OCI-LY7 (cell line): Measurements from ENCODE around the gene BCAT1. TPM values are rescaled to one million over a fixed set of nuclear protein-coding genes. Genes with fewer than 3 reads are reported as not detected.

ENCODE experiments used
- BruUV-seq: library from RNA; stranded (reverse); fragments of 400-500 nt; replicated peaks from 2 replicates; lab custom pipeline; 2021; lab: Mats Ljungman, UMichigan
- CTCF ChIA-PET: fragments of 300-600 bp; sonication (Branson Sonifier 250); formaldehyde crosslinking; loops from one replicate; lab custom pipeline; 2022; ENCODE audit warnings: antibody characterized with exemption; ENCODE audit not compliant: unreplicated experiment; lab: Charles Lee
- POLR2A ChIA-PET: fragments of 300-600 bp; sonication (Branson Sonifier 250); formaldehyde crosslinking; loops from one replicate; lab custom pipeline; 2022; ENCODE audit warnings: antibody characterized with exemption; lab: Charles Lee
- DNase-seq: peaks from one replicate; pipeline ENCODE4 v3.0.0-alpha.2; 2015; ENCODE audit warnings: low spot score
- H2AFZ ChIP-seq: fragments of 200-600 bp; sonication (generic), shearing (Covaris generic); 2 replicates; pipeline ENCODE4 v1.6.1; 2014; ENCODE audit warnings: mild to moderate bottlenecking, antibody characterized with exemption, low read length, moderate library complexity
- H3K27ac ChIP-seq: fragments of 200-600 bp; sonication (generic); 2 replicates; pipeline ENCODE4 v1.5.1; 2014; ENCODE audit warnings: mixed run types, low read depth, mild to moderate bottlenecking, moderate library complexity, low read length, inconsistent platforms; ENCODE audit not compliant: poor library complexity, severe bottlenecking
- H3K36me3 ChIP-seq: fragments of 200-600 bp; sonication (generic); 2 replicates; pipeline ENCODE4 v1.6.1; 2014; ENCODE audit warnings: mild to moderate bottlenecking, antibody characterized with exemption, low read length, moderate library complexity, mixed read lengths; ENCODE audit not compliant: insufficient read depth
- H3K4me1 ChIP-seq: fragments of 200-600 bp; sonication (generic); 2 replicates; pipeline ENCODE4 v1.5.1; 2014; ENCODE audit warnings: mild to moderate bottlenecking, low read length; ENCODE audit not compliant: insufficient read depth, poor library complexity, severe bottlenecking
- H3K4me2 ChIP-seq: fragments of 200-600 bp; sonication (generic); 2 replicates; pipeline ENCODE4 v1.6.1; 2014; ENCODE audit warnings: mild to moderate bottlenecking, low read length
- H3K4me3 ChIP-seq: fragments of 200-600 bp; sonication (generic); 2 replicates; pipeline ENCODE4 v1.5.1; 2014; ENCODE audit warnings: mild to moderate bottlenecking, low read depth, low read length; ENCODE audit not compliant: poor library complexity, severe bottlenecking
- H3K79me2 ChIP-seq: fragments of 200-600 bp; sonication (generic); 2 replicates; pipeline ENCODE4 v1.6.1; 2016; ENCODE audit warnings: low read depth, mild to moderate bottlenecking, low read length, moderate library complexity, mixed read lengths; ENCODE audit not compliant: insufficient read depth
- H3K9me2 ChIP-seq: fragments of 200-600 bp; sonication (generic); 2 replicates; pipeline ENCODE4 v1.6.1; 2016; ENCODE audit warnings: mild to moderate bottlenecking, low read length, mixed read lengths; ENCODE audit not compliant: insufficient read depth
- H3K9me3 ChIP-seq: fragments of 200-600 bp; sonication (generic); 2 replicates; pipeline ENCODE4 v1.6.1; 2014; ENCODE audit warnings: mild to moderate bottlenecking, mixed run types, low read length, mixed read lengths
- H4K20me1 ChIP-seq: fragments of 200-600 bp; sonication (generic); 2 replicates; pipeline ENCODE4 v1.6.1; 2014; ENCODE audit warnings: mild to moderate bottlenecking, antibody characterized with exemption, low read length, moderate library complexity, mixed read lengths; ENCODE audit not compliant: insufficient read depth
- EZH2phosphoT487 ChIP-seq: fragments of 200-600 bp; sonication (generic); IDR thresholded peaks from 2 replicates; pipeline ENCODE4 v1.6.1; 2018; ENCODE audit warnings: low read depth, borderline replicate concordance, mild to moderate bottlenecking, mixed run types, antibody characterized with exemption, low read length, moderate library complexity, mixed read lengths
- intact Hi-C: fragments of 100-400 bp; cut with micrococcal nuclease; formaldehyde crosslinking; loops from one replicate; pipeline ENCODE4 v1.10.0; 2022; ENCODE audit not compliant: unreplicated experiment
- total RNA-seq, 2 experiments: library from RNA; depleted of rRNA in 1 of 2; stranded (reverse); fragments of >200 nt in 1 of 2; shearing (Covaris generic) in 1 of 2; gene quantifications; 2 replicates each; pipeline ENCODE4 v1.2.3, GENCODE V29; 2014 to 2022
- TF ChIP-seq, protein P1 (sequence below): fragments of 200-600 bp; sonication (generic); conservative IDR thresholded peaks from 2 replicates; pipeline ENCODE4 v1.5.1; 2014; ENCODE audit warnings: mild to moderate bottlenecking, antibody characterized with exemption, low read length, moderate library complexity, mixed read lengths

The BCAT1 gene
- total RNA-seq, 2 experiments from 2014 or later = 121 to 207 TPM

GRCh38 chr12:24919346-24920001 lies 29.4 kb downstream of the BCAT1 start:
- Histone ChIP-seq H4K20me1 (peaks cover 14% of the 10 kb centered on the region; the same call in 1 of the 2 replicates), H3K4me2 (no peak overlapping the region), H3K9me2 (no peaks in the 10 kb centered on the region), H3K4me3 (no peak overlapping the region), H3K36me3 (peaks cover 58% of the 10 kb centered on the region), H3K4me1 (peaks cover 12% of the 10 kb centered on the region), H3K9me3 (no peaks in the 10 kb centered on the region), H2AFZ (no peak overlapping the region), H3K79me2 (peaks cover 93% of the 10 kb centered on the region), H3K27ac (no peak overlapping the region)
- intact Hi-C loops = no loop called here
- no peak for TF ChIP-seq EZH2phosphoT487
- TF ChIP-seq, protein P1, sequence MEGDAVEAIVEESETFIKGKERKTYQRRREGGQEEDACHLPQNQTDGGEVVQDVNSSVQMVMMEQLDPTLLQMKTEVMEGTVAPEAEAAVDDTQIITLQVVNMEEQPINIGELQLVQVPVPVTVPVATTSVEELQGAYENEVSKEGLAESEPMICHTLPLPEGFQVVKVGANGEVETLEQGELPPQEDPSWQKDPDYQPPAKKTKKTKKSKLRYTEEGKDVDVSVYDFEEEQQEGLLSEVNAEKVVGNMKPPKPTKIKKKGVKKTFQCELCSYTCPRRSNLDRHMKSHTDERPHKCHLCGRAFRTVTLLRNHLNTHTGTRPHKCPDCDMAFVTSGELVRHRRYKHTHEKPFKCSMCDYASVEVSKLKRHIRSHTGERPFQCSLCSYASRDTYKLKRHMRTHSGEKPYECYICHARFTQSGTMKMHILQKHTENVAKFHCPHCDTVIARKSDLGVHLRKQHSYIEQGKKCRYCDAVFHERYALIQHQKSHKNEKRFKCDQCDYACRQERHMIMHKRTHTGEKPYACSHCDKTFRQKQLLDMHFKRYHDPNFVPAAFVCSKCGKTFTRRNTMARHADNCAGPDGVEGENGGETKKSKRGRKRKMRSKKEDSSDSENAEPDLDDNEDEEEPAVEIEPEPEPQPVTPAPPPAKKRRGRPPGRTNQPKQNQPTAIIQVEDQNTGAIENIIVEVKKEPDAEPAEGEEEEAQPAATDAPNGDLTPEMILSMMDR = no peak
- CTCF ChIA-PET = interaction anchor here (0.9 kb wide), 1 partner anchor 10 kb away, joined by 3 read pairs; no protein-coding TSS in a partner anchor
- DNase-seq = no peak
- BruUV-seq = no TSS peak
- POLR2A ChIA-PET = interaction anchor here (0.5 to 1.2 kb wide), 9 partner anchors 9 to 429 kb away, joined by 3 to 8 read pairs (median 3); no protein-coding TSS in a partner anchor

DNA sequence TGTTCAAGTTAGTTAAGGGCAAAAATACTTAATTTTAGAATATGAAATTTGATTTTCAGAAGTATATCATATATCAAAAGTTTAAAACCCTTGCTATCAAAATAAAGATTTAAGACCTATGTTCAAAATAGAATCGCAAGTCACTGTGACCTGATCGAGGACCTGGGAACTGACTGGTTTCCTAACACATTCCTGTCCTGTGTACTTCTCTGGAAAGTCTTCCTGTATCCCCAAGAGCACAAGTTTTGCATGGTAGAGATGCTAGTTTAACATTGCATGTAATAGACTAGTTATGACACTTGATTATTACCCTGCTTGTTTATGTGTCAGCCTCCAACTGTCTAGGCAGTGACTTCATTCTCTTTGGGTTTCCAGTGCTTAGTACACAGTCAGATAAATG lies 30.3 kb downstream of the BCAT1 start:
- peaks cover 93% of the 10 kb centered on the region for H3K79me2 ChIP-seq
- no peaks in the 10 kb centered on the region for H3K9me3 ChIP-seq
- no peak for DNase-seq
- ChIA-PET CTCF (interaction anchor here (0.9 kb wide), 1 partner anchor 11 kb away, joined by 3 read pairs; no protein-coding TSS in a partner anchor), POLR2A (interaction anchor here (0.9 to 1.2 kb wide), 4 partner anchors 9 to 26 kb away, joined by 3 to 4 read pairs (median 3); no protein-coding TSS in a partner anchor)
- H2AFZ ChIP-seq = no peak overlapping the region
- H3K36me3 ChIP-seq = peaks cover 55% of the 10 kb centered on the region
- intact Hi-C loops = no loop called here
- H3K27ac ChIP-seq = no peak overlapping the region
- no TSS peak for BruUV-seq
- no peak overlapping the region for H3K4me2 ChIP-seq
- peaks cover 12% of the 10 kb centered on the region for H3K4me1 ChIP-seq
- TF ChIP-seq EZH2phosphoT487 = no peak
- TF ChIP-seq, protein P1 = no peak
- no peaks in the 10 kb centered on the region for H3K9me2 ChIP-seq
- no peak overlapping the region for H3K4me3 ChIP-seq
- H4K20me1 ChIP-seq = peaks cover 16% of the 10 kb centered on the region; the same call in 1 of the 2 replicates

DNA sequence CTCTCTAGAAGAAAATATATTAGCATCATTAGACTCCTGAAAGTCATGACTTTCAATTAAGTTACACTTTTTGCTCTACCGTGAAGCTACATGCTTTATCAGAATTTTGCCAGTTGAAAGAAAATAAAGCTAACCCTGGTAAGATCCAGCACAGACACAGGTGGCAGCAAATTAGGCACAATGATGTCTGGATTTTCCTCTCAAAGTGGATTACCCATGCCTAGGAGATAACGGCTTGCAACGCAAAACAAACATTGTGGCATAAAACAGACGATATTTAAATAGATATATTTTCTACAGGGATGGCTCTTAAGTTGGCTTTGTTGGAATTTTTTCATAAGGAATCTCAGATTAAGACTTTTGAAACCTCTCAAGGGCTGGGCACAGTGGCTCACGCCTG lies 33.4 kb downstream of the BCAT1 start:
- H3K9me3 ChIP-seq = no peaks in the 10 kb centered on the region
- no peak overlapping the region for H3K27ac ChIP-seq
- no peaks in the 10 kb centered on the region for H3K4me1 ChIP-seq
- no TSS peak for BruUV-seq
- H3K79me2 ChIP-seq = peaks cover 91% of the 10 kb centered on the region
- peaks cover 10% of the 10 kb centered on the region; the same call in 1 of the 2 replicates for H4K20me1 ChIP-seq
- CTCF ChIA-PET = no interaction called here
- H3K4me2 ChIP-seq = no peak overlapping the region
- TF ChIP-seq, protein P1 = no peak
- TF ChIP-seq EZH2phosphoT487 = no peak
- H3K36me3 ChIP-seq = peaks cover 52% of the 10 kb centered on the region
- no peak for DNase-seq
- POLR2A ChIA-PET = no interaction called here
- no peaks in the 10 kb centered on the region for H3K9me2 ChIP-seq
- H2AFZ ChIP-seq = no peak overlapping the region
- H3K4me3 ChIP-seq = no peak overlapping the region
- intact Hi-C loops = no loop called here
